ENCODE measurements around the gene S100A7A. TPM values are rescaled to one million over a fixed set of nuclear protein-coding genes. Genes with fewer than 3 reads are reported as not detected.

The S100A7A gene
- total RNA-seq, 1 donor from 2014 or later, result not detected

DNA sequence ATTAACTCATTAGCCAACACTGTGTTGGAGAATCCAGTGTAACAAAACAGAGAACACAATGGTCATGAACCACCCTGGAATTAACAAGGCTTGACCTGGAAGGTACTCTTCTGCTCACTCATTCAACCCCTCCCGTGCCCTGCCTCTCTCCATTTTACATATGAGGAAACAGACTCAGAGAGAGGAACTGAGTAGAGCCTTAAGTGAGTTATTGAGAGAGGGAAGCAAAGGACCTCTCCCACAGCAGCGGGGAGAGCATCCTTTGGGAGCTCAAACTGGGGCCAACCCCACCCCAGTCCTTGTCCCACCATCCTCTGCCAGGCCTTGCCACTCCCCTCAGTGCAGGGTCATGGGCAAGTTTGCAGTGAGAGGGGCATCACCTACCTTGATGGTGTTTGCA, 42.2 kb upstream of the S100A7A start:
- H3K79me2 ChIP-seq (ENCODE audit: insufficient read depth, low read length), result no peaks in the 10 kb centered on the region
- Mint-ChIP-seq H3K27me3 (ENCODE audit: low read depth, unreplicated experiment) (peaks cover 37% of the 10 kb centered on the region), H3K9me3 (ENCODE audit: unreplicated experiment) (no peaks in the 10 kb centered on the region), H3K4me3 (ENCODE audit: unreplicated experiment) (no peak overlapping the region), H3K27ac (ENCODE audit: unreplicated experiment) (no peak overlapping the region), H3K4me1 (ENCODE audit: low read depth, unreplicated experiment) (peaks cover 6% of the 10 kb centered on the region), H3K36me3 (ENCODE audit: low read depth, unreplicated experiment) (no peaks in the 10 kb centered on the region)
- H3K27ac ChIP-seq (ENCODE audit: low read depth, low read length), result no peak overlapping the region
- no peak for DNase-seq (ENCODE audit: low read depth)
- no peaks in the 10 kb centered on the region for H3K4me1 ChIP-seq (ENCODE audit: insufficient read depth, low read length)
- no peak overlapping the region for H2AFZ ChIP-seq (ENCODE audit: low read depth, low read length)
- FAIRE-seq, result no peak
- no peaks in the 10 kb centered on the region for H3K36me3 ChIP-seq (ENCODE audit: insufficient read depth, low read length)
- H3K9ac ChIP-seq (ENCODE audit: low read length), result no peak overlapping the region
- no peak for TF ChIP-seq CTCF (IDR thresholded peaks at IDR 0.05; ENCODE audit: insufficient read depth, low read depth, low read length)
- TF ChIP-seq EZH2 (IDR thresholded peaks at IDR 0.05; ENCODE audit: insufficient read depth, low read length), result no peak
- no peak overlapping the region for H3K4me3 ChIP-seq (ENCODE audit: insufficient read depth, low read depth, low read length)
- H3K9me3 ChIP-seq (ENCODE audit: insufficient read depth, low read depth, low read length), result no peaks in the 10 kb centered on the region
- H4K20me1 ChIP-seq (ENCODE audit: insufficient read depth, low read length), result no peaks in the 10 kb centered on the region
- H3K27me3 ChIP-seq (ENCODE audit: insufficient read depth, low read length), result peaks cover 3% of the 10 kb centered on the region
- no peak overlapping the region for H3K4me2 ChIP-seq (ENCODE audit: low read length)

DNA sequence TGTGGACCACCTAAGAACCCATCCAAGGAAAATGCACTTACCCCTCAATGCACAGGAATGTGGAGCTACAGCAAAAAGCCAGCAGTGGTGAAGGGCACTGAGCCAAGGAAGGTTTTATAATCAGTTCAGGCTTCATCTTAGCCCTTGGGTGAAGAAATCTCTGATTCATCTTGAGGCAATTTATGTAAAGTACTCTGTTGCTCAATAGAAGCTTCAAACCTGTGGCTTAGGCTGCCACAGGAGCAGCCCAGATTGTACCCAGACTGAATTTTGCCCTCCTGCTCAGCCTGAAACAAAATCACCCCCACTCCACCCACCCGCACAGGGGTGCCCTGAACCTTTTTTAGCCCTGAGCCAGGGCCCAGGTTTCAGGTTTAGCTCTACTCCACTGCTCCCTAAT, 40.8 kb upstream of the S100A7A start, which contains the start of gene S100A12:
Gene S100A12, minus strand, starts transcription at position 111 of the 400 bp plus-strand sequence. CDS start 1,029 bp downstream, outside the sequence.
- Histone ChIP-seq H3K4me2 (ENCODE audit: low read length) (no peak within 1 kb of the TSS), H3K4me1 (ENCODE audit: insufficient read depth, low read length) (no peaks in the 10 kb centered on the region), H3K4me3 (ENCODE audit: insufficient read depth, low read depth, low read length) (no peak within 1 kb of the TSS), H3K36me3 (ENCODE audit: insufficient read depth, low read length) (no peaks in the 10 kb centered on the region), H3K9ac (ENCODE audit: low read length) (no peak within 1 kb of the TSS), H3K9me3 (ENCODE audit: insufficient read depth, low read depth, low read length) (peaks cover under 1% of the 10 kb centered on the region), H3K79me2 (ENCODE audit: insufficient read depth, low read length) (no peaks in the 10 kb centered on the region), H3K27me3 (ENCODE audit: insufficient read depth, low read length) (peaks cover 3% of the 10 kb centered on the region), H3K27ac (ENCODE audit: low read depth, low read length) (no peak within 1 kb of the TSS), H2AFZ (ENCODE audit: low read depth, low read length) (no peak within 1 kb of the TSS), H4K20me1 (ENCODE audit: insufficient read depth, low read length) (no peaks in the 10 kb centered on the region)
- TF ChIP-seq EZH2 (IDR thresholded peaks at IDR 0.05; ENCODE audit: insufficient read depth, low read length), result no peak
- H3K36me3 Mint-ChIP-seq (ENCODE audit: low read depth, unreplicated experiment), result no peaks in the 10 kb centered on the region
- H3K27me3 Mint-ChIP-seq (ENCODE audit: low read depth, unreplicated experiment), result peaks cover 37% of the 10 kb centered on the region
- H3K9me3 Mint-ChIP-seq (ENCODE audit: unreplicated experiment), result peaks cover 3% of the 10 kb centered on the region
- H3K4me3 Mint-ChIP-seq (ENCODE audit: unreplicated experiment), result no peak within 1 kb of the TSS
- H3K27ac Mint-ChIP-seq (ENCODE audit: unreplicated experiment), result no peak within 1 kb of the TSS
- FAIRE-seq, result no peak
- DNase-seq (ENCODE audit: low read depth), result peak; percentile 89
- peaks cover 6% of the 10 kb centered on the region for H3K4me1 Mint-ChIP-seq (ENCODE audit: low read depth, unreplicated experiment)

GRCh38 chr1:153379591-153379990, 36.7 kb upstream of the S100A7A start:
- H2AFZ ChIP-seq (ENCODE audit: low read depth, low read length), result no peak overlapping the region
- no peak overlapping the region for H3K4me3 ChIP-seq (ENCODE audit: insufficient read depth, low read depth, low read length)
- FAIRE-seq (no peak), DNase-seq (ENCODE audit: low read depth) (no peak)
- H3K27ac ChIP-seq (ENCODE audit: low read depth, low read length), result no peak overlapping the region
- no peaks in the 10 kb centered on the region for H3K36me3 ChIP-seq (ENCODE audit: insufficient read depth, low read length)
- H4K20me1 ChIP-seq (ENCODE audit: insufficient read depth, low read length), result no peaks in the 10 kb centered on the region
- peaks cover 6% of the 10 kb centered on the region for H3K4me1 Mint-ChIP-seq (ENCODE audit: low read depth, unreplicated experiment)
- H3K4me3 Mint-ChIP-seq (ENCODE audit: unreplicated experiment), result no peak overlapping the region
- peaks cover 3% of the 10 kb centered on the region for H3K9me3 ChIP-seq (ENCODE audit: insufficient read depth, low read depth, low read length)
- no peaks in the 10 kb centered on the region for H3K79me2 ChIP-seq (ENCODE audit: insufficient read depth, low read length)
- no peak overlapping the region for H3K4me2 ChIP-seq (ENCODE audit: low read length)
- peaks cover 12% of the 10 kb centered on the region for H3K9me3 Mint-ChIP-seq (ENCODE audit: unreplicated experiment)
- H3K27me3 ChIP-seq (ENCODE audit: insufficient read depth, low read length), result peaks cover 3% of the 10 kb centered on the region
- H3K27me3 Mint-ChIP-seq (ENCODE audit: low read depth, unreplicated experiment), result peaks cover 37% of the 10 kb centered on the region
- H3K36me3 Mint-ChIP-seq (ENCODE audit: low read depth, unreplicated experiment), result no peaks in the 10 kb centered on the region
- no peak overlapping the region for H3K27ac Mint-ChIP-seq (ENCODE audit: unreplicated experiment)
- H3K4me1 ChIP-seq (ENCODE audit: insufficient read depth, low read length), result no peaks in the 10 kb centered on the region
- no peak overlapping the region for H3K9ac ChIP-seq (ENCODE audit: low read length)
- no peak for TF ChIP-seq EZH2 (IDR thresholded peaks at IDR 0.05; ENCODE audit: insufficient read depth, low read length)
- no peak for TF ChIP-seq CTCF (IDR thresholded peaks at IDR 0.05; ENCODE audit: insufficient read depth, low read depth, low read length)
